HG03432 (cell line): ENCODE results near the gene KIAA0319L.

Experiments
- ATAC-seq: cut with Tn5 transposase; IDR thresholded peaks from one replicate; pipeline ENCODE4 v1.9.1; 2021; ENCODE audit warnings: mild to moderate bottlenecking, moderate library complexity; ENCODE audit not compliant: unreplicated experiment

KIAA0319L gene

DNA sequence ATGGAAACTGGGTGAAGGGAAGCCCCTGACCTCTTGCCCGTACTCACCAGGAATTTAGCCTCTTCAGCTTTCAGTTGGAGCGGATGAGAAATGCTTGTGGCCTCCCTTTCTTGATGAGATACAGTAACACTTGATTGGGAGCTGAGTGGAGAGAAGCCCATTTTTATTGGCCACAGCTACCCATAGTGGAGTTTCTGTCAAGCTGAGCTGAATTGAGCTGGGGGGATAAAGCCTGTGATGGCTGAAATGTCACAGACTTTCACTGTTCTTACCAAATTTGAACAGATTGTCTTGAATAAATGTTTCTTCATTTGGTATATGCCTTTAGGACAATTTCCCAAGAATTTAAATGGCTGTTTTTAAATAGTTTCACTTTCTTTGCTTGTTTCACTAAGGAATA is 162.8 kb downstream of the KIAA0319L start:
- ATAC-seq: no peak

DNA sequence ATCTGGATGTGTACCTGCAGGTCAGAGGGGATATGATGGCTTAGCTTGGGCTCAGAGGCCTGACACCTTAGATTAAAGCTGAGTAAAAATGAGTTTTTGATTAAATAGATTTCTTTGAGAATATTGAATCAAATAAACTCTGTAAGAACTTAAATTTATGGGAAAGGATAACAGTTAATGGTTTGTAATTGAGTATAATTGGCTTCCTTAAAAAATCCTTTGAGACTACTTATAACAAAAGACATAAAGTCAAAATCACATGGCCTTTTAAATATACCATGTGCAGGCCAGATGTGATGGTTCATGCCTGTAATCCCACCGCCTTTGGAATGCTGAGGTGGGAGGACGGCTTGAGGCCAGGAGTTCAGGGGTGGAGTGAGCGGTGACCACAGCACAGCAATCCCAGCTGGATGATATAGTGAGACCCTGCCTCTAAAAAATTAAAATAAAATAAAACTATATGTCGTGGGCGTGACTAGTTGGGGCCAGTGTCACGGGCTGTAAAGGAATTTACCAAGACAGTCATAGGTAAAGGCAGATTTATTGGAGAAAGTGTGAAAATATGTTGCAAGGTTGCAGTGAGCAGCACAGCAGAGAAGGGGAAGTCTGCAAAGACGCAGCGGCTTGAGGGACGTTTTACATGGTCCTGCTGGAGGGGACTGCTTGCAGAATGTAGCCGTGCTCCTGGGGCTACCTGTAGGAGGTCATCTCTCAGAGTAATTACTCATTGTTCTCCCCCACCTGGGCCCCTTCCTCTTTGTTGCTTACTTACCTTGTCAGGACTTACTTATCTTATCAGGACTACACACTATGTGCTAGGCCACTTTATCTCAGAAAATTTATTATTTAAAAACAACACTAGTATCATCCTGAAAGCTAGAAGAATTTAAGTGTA is 166.4 kb downstream of the KIAA0319L start:
- ATAC-seq: no peak

DNA sequence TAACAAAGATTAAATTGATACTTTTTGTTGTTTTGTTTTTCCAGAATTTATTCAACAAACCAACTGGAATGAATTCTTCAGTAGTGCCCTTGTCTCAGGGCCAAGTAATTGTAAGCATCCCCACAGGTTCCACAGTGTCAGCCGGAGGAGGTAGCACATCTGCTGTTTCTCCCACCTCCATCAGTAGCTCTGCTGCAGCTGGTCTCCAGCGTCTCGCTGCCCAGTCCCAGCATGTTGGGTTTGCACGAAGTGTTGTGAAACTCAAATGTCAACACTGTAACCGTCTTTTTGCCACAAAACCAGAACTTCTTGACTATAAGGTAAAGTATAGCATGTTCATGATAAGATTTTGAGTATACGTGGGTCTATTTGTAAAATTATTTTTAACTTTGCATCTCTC is 170.2 kb downstream of the KIAA0319L start:
- no peak for ATAC-seq

DNA sequence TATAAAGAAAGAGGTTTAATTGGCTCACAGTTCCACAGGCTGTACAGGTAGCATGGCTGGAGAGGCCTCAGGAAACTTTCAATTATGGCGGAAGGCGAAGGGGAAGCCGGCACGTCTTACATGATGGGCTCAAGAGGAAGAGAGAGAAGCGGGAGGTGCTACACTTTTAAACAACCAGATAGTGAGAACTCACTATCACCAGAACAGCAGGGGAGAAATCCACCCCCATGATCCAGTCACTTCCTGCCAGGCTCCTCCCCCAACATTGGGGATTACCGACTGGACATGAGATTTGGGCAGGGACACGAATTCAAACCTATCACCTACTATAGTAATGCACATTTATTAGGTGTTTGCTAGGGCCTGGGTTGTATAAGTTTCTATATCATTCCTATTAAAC is 170.9 kb downstream of the KIAA0319L start:
- ATAC-seq: no peak
